ENCODE data around the gene SLC16A8. TPM values are rescaled to one million over a fixed set of nuclear protein-coding genes. Genes with fewer than 3 reads are reported as not detected.

SLC16A8 gene
- total and polyA plus RNA-seq, 12 donors = 0.30 to 1.3 (median 0.53) TPM; not detected in 4

DNA sequence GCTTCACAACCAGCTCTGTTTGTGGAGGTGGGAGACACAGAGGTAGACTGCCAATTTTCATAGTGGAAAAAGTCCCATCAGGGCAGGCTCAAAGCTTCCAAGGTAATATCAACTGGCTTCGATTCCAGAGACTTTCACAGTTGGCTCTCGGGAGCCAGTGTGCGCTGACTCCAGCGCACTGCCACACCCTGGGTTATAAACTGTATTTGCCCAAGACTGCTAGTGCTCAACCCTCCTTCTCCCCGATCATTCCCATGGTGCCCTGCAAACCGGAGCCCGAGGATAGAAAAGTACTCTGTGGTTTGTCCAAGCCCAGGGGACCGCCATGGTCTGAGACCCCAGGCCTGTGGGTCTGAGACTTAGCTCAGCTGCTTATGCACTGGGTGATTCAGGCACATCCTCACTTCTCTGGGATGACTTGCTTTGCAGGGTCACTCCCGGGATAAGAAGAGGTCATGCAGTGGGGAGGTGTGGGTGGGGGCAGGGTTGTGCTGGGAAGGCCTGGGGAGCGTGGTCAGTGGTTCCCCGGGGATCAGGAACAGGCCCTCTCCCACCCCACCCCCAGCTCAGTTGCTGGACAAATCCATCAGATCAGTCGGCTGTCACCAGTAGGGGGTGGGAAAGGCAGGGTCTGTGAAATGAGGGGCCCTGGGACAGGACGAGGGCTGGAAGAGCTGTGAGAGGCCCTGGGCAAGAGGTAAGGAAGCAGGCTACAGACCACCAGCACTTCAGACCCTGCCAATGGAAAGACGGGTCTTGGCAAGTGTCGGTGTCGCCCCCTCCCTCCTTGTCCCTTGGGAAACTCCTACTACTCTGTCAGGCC is 53.5 kb downstream of the SLC16A8 start:
- no peak for DNase-seq
- Histone ChIP-seq H3K9me3 (replicated peaks in 1 of 3) (no peaks in the 10 kb centered on the region), H3K36me3 (replicated peaks in 1 of 2) (no peaks in the 10 kb centered on the region), H3K27ac (no peak overlapping the region), H3K4me3 (no peak overlapping the region), H3K27me3 (no peaks in the 10 kb centered on the region), H3K4me1 (replicated peaks in 1 of 2) (peaks cover 16 to 20% of the 10 kb centered on the region in 2 donors)
- 75 to 82% (median 78%) methylated on average over 13 to 16 of the region's 16 CpGs for WGBS, 4 donors
- TF ChIP-seq, protein P1, sequence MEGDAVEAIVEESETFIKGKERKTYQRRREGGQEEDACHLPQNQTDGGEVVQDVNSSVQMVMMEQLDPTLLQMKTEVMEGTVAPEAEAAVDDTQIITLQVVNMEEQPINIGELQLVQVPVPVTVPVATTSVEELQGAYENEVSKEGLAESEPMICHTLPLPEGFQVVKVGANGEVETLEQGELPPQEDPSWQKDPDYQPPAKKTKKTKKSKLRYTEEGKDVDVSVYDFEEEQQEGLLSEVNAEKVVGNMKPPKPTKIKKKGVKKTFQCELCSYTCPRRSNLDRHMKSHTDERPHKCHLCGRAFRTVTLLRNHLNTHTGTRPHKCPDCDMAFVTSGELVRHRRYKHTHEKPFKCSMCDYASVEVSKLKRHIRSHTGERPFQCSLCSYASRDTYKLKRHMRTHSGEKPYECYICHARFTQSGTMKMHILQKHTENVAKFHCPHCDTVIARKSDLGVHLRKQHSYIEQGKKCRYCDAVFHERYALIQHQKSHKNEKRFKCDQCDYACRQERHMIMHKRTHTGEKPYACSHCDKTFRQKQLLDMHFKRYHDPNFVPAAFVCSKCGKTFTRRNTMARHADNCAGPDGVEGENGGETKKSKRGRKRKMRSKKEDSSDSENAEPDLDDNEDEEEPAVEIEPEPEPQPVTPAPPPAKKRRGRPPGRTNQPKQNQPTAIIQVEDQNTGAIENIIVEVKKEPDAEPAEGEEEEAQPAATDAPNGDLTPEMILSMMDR (IDR thresholded peaks at IDR 0.05) = no peak
- no peak for TF ChIP-seq POLR2A (IDR thresholded peaks at IDR 0.05)
- intact Hi-C loops (cut with DNase I) = no loop called here

DNA sequence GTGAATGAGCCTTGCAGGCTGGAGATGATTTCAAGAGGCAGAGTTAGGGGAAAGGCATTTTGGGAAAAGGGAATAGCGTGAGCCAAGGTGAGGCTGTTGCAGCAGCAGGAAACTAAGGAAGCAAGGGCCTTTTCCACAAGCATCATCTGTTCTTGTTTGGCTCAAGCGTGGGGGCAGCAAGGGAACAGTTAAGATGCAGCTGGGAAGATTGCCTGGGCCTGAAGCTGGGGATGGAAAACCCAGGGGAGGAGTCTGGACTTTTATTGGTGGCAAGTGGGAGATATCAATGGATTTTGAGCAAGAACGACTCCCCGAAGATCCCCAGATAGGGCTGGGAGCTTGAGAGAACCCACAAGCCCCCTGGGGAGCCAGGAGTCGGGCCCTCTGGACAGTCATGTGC is 54.1 kb downstream of the SLC16A8 start:
- Histone ChIP-seq H3K4me3 (no peak overlapping the region), H3K27ac (no peak overlapping the region), H3K4me1 (replicated peaks in 1 of 2) (peaks cover 16 to 17% of the 10 kb centered on the region in 2 donors), H3K9me3 (replicated peaks in 1 of 3) (no peaks in the 10 kb centered on the region), H3K36me3 (replicated peaks in 1 of 2) (no peaks in the 10 kb centered on the region), H3K27me3 (no peaks in the 10 kb centered on the region)
- no peak for DNase-seq
- TF ChIP-seq, protein P1 (IDR thresholded peaks at IDR 0.05) = no peak
- TF ChIP-seq POLR2A (IDR thresholded peaks at IDR 0.05) = no peak
- intact Hi-C loops (cut with DNase I) = no loop called here
- WGBS, 4 donors = 72 to 80% (median 77%) methylated on average over 4 to 5 of the region's 5 CpGs

DNA sequence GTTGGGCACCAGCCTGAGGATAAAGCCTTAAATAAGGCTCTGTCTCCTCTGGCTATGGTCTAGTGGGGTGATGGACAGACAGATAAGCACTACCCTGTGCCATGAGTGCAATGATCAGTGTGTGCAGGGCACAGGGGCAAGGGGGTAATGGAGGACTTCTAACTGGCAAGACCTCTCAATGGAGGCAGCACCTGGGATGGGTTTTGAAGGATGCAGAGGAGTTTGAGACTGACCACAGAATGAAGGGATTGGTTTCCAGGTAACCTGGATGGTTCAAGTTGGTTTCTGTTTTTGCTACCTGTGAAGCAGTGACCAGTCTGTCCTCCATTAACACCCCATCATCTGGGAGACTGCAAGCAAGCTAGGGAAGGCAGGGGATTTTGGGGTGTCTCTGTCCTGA is 54.6 kb downstream of the SLC16A8 start:
- H3K4me1 ChIP-seq (replicated peaks in 1 of 2) = peaks cover 11 to 12% of the 10 kb centered on the region in 2 donors
- intact Hi-C loops (cut with DNase I) = no loop called here
- H3K9me3 ChIP-seq (replicated peaks in 1 of 3) = no peaks in the 10 kb centered on the region
- H3K27ac ChIP-seq = no peak overlapping the region
- no peaks in the 10 kb centered on the region for H3K27me3 ChIP-seq
- TF ChIP-seq, protein P1 (IDR thresholded peaks at IDR 0.05) = no peak
- TF ChIP-seq POLR2A (IDR thresholded peaks at IDR 0.05) = no peak
- no peak for DNase-seq
- H3K36me3 ChIP-seq (replicated peaks in 1 of 2) = no peaks in the 10 kb centered on the region
- no peak overlapping the region for H3K4me3 ChIP-seq

DNA sequence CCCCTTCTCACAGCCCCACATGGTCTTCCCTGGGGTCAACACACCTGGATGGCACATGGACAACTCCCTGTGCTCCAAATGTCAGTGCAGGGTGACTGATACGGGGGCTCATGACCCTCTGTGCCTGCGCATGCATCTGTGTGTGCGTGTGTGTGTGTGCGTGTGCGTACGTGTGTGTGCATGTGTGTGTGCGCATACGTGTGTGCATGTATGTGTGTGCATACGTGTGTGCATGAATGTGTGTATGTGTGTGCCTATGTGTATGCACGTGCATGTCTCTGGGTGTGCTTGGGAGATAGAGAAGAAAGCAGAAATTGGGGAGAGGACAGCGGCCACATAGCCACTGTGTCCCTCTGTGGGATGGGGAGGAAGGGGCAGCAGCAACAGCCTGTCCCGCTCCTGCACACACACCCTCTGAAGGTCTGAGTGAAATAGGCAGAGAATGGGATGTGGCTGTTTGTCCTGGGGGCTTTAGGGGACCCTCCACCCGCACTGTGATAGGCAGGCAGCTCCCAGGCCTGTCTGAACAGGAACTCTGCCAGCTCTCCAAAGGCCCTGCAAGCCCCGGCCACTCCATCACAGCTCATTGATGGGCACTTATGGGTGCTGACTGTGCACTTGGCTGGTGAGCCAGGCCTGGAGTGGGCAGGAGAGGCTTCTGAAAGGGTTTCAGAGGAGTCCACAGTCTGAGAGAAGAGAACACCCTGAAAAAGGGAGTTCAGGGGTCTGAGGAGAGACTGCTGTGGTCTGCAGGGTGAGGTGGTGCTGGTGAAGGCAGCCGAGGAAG is 55.4 kb downstream of the SLC16A8 start:
- no peak for DNase-seq
- Histone ChIP-seq H3K4me3 (no peak overlapping the region), H3K36me3 (replicated peaks in 1 of 2) (no peaks in the 10 kb centered on the region), H3K4me1 (replicated peaks in 1 of 2) (peaks cover 3% of the 10 kb centered on the region in 2 donors), H3K27ac (no peak overlapping the region), H3K9me3 (replicated peaks in 1 of 3) (no peaks in the 10 kb centered on the region), H3K27me3 (no peaks in the 10 kb centered on the region)
- 87 to 90% (median 88%) methylated on average over 13 to 15 of the region's 15 CpGs for WGBS, 4 donors
- intact Hi-C loops (cut with DNase I) = no loop called here
- TF ChIP-seq POLR2A (IDR thresholded peaks at IDR 0.05) = no peak

Other genes starting within 250 kb of the SLC16A8 start
- 100 to 1,000 TPM in 1 of 9 donors, 10 to 100 TPM in 8; 24.0 to 114 (median 36.1) TPM for gene ANKRD54, start 239.8 kb downstream of the SLC16A8 start, total RNA-seq
- gene ANKRD54, start 239.8 kb downstream of the SLC16A8 start, polyA plus RNA-seq = 10 to 100 TPM; 32.9 to 44.1 (median 40.6) TPM
- gene EIF3L, start 234.8 kb downstream of the SLC16A8 start, total RNA-seq = 100 to 1,000 TPM; 188 to 642 (median 414) TPM
- gene EIF3L, start 234.8 kb downstream of the SLC16A8 start, polyA plus RNA-seq = 100 to 1,000 TPM; 210 to 425 (median 291) TPM
- 10 to 100 TPM in 8 of 9 donors, 1 to 10 TPM in 1; 6.3 to 25.2 (median 17.3) TPM for gene MICALL1, start 177.9 kb downstream of the SLC16A8 start, total RNA-seq
- 10 to 100 TPM in 1 of 3 donors, 1 to 10 TPM in 2; 5.7 to 14.0 (median 6.6) TPM for gene MICALL1, start 177.9 kb downstream of the SLC16A8 start, polyA plus RNA-seq
- gene C22orf23, start 130.6 kb downstream of the SLC16A8 start, total RNA-seq = 1 to 10 TPM in 2 of 9 donors, under 1 TPM in 5, not detected in 2; 0.33 to 1.2 (median 0.77) TPM
- under 1 TPM; 0.40 to 0.68 (median 0.47) TPM for gene C22orf23, start 130.6 kb downstream of the SLC16A8 start, polyA plus RNA-seq
- gene POLR2F, start 130.5 kb downstream of the SLC16A8 start, total RNA-seq = 100 to 1,000 TPM in 1 of 9 donors, 10 to 100 TPM in 8; 39.7 to 111 (median 86.7) TPM
- 100 to 1,000 TPM in 2 of 3 donors, 10 to 100 TPM in 1; 74.2 to 205 (median 123) TPM for gene POLR2F, start 130.5 kb downstream of the SLC16A8 start, polyA plus RNA-seq
- gene SOX10, start 99.6 kb downstream of the SLC16A8 start, total RNA-seq = 1 to 10 TPM in 3 of 9 donors, under 1 TPM in 5, not detected in 1; 0.16 to 4.0 (median 0.60) TPM
- gene SOX10, start 99.6 kb downstream of the SLC16A8 start, polyA plus RNA-seq = 1 to 10 TPM in 2 of 3 donors, under 1 TPM in 1; 0.73 to 5.4 (median 3.8) TPM
- 10 to 100 TPM; 30.3 to 46.7 (median 38.5) TPM for gene PICK1, start 26.8 kb downstream of the SLC16A8 start, total RNA-seq
- gene PICK1, start 26.8 kb downstream of the SLC16A8 start, polyA plus RNA-seq = 10 to 100 TPM; 28.7 to 93.6 (median 45.2) TPM
- 1 to 10 TPM in 1 of 9 donors, under 1 TPM in 7, not detected in 1; 0.17 to 2.1 (median 0.55) TPM for gene BAIAP2L2, start 26.5 kb upstream of the SLC16A8 start, total RNA-seq
- 1 to 10 TPM in 2 of 3 donors, under 1 TPM in 1; 0.09 to 6.0 (median 4.6) TPM for gene BAIAP2L2, start 26.5 kb upstream of the SLC16A8 start, polyA plus RNA-seq
- gene PLA2G6, start 97.6 kb upstream of the SLC16A8 start, total RNA-seq = 100 to 1,000 TPM in 1 of 9 donors, 10 to 100 TPM in 8; 11.1 to 176 (median 71.4) TPM
- 100 to 1,000 TPM in 2 of 3 donors, 1 to 10 TPM in 1; 6.9 to 324 (median 159) TPM for gene PLA2G6, start 97.6 kb upstream of the SLC16A8 start, polyA plus RNA-seq
- 10 to 100 TPM in 7 of 9 donors, 1 to 10 TPM in 2; 1.9 to 21.8 (median 14.3) TPM for gene MAFF, start 117.8 kb upstream of the SLC16A8 start, total RNA-seq
- 10 to 100 TPM in 2 of 3 donors, 1 to 10 TPM in 1; 5.2 to 23.4 (median 11.4) TPM for gene MAFF, start 117.8 kb upstream of the SLC16A8 start, polyA plus RNA-seq
- 100 to 1,000 TPM in 1 of 9 donors, 10 to 100 TPM in 7, 1 to 10 TPM in 1; 7.1 to 107 (median 48.2) TPM for gene TMEM184B, start 188.8 kb upstream of the SLC16A8 start, total RNA-seq
- gene TMEM184B, start 188.8 kb upstream of the SLC16A8 start, polyA plus RNA-seq = 10 to 100 TPM; 17.4 to 27.1 (median 23.1) TPM
- gene CSNK1E, start 233.2 kb upstream of the SLC16A8 start, total RNA-seq = 100 to 1,000 TPM in 1 of 9 donors, 10 to 100 TPM in 8; 28.4 to 112 (median 67.3) TPM
- gene CSNK1E, start 233.2 kb upstream of the SLC16A8 start, polyA plus RNA-seq = 100 to 1,000 TPM in 1 of 3 donors, 10 to 100 TPM in 2; 49.1 to 142 (median 85.2) TPM

Measured in adrenal gland (tissue), 12 donors.